ENCODE results near the gene PIGP.

- TF ChIP-seq POLR2AphosphoS5 (IDR thresholded peaks at IDR 0.05; ENCODE audit: borderline replicate concordance, low read depth, low read length) (no peak), EZH2 (IDR thresholded peaks at IDR 0.05) (no peak)
Measured at GRCh38 chr21:37062593-37062935, 10.3 kb downstream of the PIGP start.
